ENCODE results near the gene ZNF292.

DNA sequence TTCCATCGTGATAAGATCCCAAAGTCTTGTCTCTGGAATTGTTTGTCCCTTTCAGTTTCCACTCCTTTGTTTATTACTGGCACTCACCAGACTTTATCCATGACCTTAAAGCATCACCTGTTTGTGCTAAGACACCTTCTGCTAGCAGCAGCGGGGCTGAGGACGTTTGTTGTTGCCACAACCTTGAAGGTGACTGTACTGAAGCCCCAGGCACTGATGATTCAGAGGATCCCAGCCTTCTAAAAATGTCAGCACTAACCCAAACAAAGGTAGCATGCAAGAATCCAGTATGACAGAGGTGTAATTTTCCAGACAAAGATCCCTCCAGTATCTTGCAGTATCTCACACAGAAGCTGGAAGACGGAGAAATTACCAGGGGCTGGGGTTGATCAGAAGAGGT is 138.2 kb downstream of the ZNF292 start:
- TF ChIP-seq EZH2 (IDR thresholded peaks at IDR 0.05; ENCODE audit: borderline replicate concordance, low read depth, low read length, poor library complexity, severe bottlenecking): no peak
- TF ChIP-seq, protein P1, sequence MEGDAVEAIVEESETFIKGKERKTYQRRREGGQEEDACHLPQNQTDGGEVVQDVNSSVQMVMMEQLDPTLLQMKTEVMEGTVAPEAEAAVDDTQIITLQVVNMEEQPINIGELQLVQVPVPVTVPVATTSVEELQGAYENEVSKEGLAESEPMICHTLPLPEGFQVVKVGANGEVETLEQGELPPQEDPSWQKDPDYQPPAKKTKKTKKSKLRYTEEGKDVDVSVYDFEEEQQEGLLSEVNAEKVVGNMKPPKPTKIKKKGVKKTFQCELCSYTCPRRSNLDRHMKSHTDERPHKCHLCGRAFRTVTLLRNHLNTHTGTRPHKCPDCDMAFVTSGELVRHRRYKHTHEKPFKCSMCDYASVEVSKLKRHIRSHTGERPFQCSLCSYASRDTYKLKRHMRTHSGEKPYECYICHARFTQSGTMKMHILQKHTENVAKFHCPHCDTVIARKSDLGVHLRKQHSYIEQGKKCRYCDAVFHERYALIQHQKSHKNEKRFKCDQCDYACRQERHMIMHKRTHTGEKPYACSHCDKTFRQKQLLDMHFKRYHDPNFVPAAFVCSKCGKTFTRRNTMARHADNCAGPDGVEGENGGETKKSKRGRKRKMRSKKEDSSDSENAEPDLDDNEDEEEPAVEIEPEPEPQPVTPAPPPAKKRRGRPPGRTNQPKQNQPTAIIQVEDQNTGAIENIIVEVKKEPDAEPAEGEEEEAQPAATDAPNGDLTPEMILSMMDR (conservative IDR thresholded peaks at IDR 0.05; ENCODE audit: low read depth, low read length): no peak

All from A673 (cell line).